Measurements from ENCODE around the gene GPR55.

Gene GPR55

DNA sequence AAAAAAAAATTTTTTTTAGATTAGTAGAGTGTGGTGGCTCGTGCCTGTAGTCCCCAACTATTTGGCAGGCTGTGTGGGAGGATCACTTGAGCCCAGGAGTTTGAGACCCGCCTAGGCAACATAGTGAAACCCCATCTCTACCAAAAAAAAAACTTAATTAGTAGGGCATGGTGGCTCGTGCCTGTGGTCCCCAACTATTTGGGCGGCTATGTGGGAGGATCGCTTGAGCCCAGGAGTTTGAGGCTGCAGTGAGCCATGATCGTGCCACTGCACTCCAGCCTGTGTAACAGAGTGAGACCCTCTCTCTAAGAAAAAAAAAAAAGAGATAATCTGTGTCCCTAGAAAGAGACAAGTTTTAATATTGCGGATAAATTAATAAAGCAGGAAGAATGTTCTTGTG, 8.8 kb downstream of the GPR55 start:
- DNase-seq, result no peak

GRCh38 chr2:230915319-230915718, 9.7 kb downstream of the GPR55 start:
- DNase-seq, result no peak

GRCh38 chr2:230914886-230915285, 10.2 kb downstream of the GPR55 start:
- DNase-seq, result no peak

DNA sequence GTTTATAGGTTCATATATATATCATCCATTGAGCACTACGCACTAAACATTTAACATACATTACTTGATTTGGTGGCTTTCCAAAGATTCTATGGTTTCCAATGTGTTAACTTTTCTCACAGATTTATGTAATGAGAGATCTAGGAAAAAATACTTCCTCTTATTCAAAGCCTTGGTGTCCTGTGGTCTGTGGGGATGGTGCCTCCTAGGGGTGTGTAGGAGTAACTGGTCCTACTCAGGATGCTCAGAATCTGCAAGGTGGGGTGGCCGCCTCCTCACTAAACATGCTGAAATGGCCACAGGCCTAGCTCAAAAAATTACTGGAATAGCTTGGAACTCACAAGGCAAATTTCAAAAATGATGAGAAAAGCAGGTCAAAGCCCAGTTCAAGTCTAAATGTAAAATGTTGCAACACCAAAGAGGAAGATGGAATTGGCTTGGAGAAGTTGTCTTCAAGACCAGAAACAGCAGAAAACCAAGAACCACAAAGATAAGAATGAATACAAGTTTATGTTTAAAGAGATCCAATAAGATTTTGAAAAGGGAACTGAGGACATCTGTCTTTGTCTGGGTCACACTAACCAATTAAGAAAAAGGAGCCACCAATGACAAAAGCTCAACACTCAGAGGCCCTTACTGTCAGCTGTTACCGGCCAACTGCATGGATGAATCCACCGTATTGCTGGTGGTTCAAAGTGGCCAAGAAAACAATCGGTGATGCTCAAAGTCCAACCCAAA, 11.5 kb downstream of the GPR55 start:
- peak; percentile 96 for DNase-seq

GRCh38 chr2:230912724-230913123, 12.3 kb downstream of the GPR55 start:
- DNase-seq, result no peak

DNA sequence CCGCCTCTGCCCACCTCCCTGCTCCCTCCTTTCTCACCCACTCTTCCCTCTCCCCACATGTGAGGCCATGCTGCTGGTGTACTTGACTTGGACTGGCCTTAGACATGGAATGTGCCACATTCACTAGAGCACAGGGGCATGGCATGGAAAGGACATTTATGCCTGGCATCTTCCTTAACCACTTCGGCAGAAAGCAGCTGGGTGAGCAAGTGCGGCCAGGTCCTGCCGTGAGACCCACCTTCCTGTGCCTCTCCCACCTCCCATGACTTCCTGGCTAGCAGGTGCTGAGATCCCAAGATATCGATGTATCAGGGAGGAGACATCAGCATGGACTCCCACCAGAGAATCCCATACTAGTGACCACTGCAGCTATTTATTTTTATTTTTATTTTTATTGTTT, 13.0 kb downstream of the GPR55 start:
- DNase-seq, result no peak

- DNase-seq, result no peak
These were observed 14.4 kb downstream of the GPR55 start for GRCh38 chr2:230910546-230911177.

DNA sequence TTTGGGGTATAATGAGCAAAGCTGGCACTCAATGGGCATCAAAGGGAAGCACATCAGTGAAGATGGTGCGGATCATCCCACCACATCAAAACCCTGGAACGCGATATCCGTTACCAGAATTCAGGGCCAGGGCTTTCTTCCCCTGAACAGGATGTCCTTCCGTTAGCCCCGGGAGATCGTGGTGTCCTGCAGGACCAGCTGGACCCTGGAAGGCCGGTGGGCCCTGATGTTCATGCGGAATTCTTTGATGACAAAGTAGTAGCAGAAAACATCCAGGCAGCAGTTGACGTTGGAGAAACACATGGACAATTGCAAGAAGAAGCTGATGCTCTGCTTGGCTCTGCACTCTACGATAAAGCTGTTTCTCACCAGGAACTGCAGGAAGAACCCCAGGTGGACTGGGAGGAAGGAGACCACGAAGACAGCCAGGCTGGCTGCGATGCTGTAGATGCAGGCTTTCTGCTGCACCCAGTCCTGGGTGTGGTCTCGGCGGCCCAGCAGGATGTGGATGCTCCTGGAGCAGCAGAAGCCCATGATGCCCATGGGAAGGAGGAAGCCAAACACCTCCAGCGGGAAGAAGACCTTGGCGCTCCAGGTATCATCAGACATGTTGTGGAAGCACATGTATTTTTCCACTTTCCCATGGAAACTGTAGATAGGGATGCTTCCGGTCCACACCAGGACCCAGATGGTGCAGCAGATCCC, 15.0 kb downstream of the GPR55 start:
- no peak for DNase-seq

- peak; percentile 79 for DNase-seq
These were observed 16.3 kb downstream of the GPR55 start for GRCh38 chr2:230908595-230909191.

DNA sequence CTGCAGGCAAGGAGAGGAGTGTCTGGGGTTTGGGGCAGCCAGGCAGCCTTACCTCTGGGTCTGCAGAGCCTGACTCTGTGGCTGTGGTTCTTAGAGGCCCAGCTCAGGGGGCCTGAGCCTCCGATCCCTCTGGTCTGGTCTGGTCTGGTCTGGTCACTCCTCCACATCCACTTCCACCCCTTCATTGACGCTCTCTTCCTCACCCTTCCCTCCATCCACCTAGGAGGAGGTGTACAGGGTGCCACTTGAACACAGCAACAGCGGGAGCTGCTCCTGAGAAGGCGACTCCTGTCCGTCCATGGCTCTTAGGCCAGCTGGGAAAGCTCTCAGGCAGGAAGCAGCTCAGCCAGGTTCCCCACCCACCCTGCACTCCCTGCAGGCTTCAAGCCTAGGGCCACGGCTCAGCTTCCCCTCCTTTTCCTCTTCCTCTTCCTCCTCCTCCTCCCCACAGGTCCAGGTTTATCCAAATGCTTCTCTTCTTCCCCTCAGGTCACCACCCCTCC, 16.9 kb downstream of the GPR55 start:
- no peak for DNase-seq

DNA sequence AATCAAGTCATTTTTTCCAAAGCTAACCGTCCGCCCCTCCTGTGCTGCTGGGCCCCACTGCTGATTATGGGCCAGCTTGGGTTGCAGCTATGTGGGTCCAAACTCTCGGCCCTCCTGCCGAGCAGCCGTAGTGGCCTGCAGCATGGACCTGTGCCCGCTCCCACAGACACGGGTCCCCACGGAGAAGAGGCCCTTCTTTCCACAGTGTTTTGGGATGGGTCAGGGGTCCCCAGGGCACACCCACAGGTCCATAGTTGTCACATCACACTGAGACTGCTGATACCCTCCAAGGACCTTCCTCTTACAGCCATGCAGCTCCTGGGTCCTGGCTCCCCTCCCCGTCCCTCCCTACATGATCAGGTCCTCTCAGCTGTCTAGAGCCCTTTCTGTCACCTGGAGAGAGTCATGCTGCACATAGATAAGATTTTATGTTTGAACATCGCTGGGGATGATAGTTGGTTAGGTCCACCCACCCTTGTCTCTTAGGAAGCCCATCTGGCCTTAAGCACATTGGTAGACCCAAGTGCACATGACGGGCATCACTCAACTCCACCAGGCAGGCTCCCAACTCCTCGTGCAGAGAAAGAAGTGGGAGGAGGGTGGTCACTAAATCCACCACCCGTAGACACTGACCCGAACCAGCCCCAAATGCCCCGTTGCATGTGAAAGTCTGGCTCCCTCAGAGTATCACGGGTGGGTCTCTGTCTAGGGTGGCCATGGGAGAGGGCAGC, 17.5 kb downstream of the GPR55 start:
- no peak for DNase-seq

DNA sequence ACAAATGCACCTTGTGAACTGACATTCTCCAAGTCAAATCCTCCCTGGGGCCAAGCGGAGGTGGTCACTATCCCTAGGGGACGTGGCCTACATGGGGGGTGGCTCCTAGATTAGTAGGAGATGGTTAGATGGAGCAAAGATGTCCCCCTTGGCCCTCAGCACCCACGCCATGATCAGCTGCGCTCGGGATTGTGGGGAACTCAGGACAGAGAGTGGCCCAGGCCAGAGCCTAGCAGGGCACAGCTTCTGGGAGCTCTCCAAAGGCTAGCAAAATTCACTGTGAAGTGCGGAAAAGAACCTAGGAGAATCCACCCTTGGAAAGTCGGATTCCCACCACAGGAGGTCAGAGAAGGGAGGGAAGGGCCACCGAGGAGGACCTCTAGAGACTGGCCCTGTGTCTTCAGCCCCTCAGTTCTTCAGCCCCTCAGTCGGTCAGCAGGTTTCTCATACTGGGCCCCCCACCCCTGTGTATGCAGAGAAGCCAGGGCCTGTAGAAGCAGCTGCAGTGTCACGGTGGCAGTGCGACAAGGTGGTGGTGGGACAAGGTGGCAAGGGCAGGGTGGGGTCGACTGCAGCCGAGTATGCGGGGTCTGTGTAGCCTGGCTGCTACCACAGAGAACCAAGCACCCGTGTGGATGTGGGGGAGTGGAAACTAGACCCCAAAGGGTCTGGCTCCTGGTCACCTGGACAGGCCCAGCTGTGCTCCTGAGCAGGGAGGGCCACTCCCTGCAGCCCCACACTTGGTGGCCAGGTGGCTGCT, 18.4 kb downstream of the GPR55 start:
- no peak for DNase-seq

DNA sequence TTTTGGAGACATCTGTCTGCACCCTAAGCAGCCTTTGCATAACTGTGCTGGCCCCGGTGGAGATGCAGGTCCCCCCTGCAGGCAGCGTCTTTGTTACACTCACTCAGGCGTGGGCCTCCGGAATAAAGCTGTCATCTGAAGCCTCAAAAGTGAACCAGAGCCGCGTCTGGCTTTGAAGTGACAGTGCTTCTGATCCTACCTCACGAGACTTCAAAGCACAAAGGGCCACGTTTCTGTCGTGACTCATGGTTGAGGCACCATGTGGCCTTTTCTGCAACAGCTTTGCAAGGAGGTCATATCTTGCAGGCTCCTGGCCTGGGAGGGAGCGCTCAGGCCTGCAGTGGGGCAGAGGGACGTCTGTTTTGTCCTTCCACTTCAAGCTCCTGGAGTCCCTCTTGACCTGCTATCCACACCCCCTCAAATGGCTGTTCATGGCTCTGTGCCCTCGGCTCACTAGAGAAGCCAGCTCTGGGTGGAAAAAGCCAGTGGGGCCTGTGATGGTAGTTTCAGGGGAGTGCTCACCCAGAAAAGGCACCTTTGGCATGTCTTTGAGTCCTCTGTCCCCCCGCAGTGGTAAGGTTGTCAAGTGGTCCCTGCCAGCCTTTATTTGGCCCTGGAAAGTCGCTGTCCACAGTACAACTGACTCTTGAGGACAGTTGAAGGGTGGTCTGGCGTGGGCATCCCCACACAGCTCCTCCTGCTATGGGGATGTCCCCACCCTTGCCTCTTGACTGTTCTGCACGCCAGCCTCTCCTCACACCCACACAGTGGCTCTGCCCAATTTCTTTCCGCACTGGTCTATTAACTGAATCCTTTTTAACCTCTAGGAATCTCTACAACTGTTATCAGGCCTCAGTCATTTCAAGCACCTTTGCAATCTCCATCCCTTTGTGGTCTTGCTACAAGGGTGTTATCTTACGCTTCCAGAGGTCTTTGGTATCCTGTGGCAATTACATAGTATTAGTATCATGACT, 19.3 kb downstream of the GPR55 start:
- DNase-seq, result no peak

- DNase-seq, result no peak
These were observed 20.1 kb downstream of the GPR55 start for GRCh38 chr2:230904856-230905447.

- DNase-seq, result no peak
These were observed 21.6 kb downstream of the GPR55 start for GRCh38 chr2:230903231-230904150.

- DNase-seq, result peak; percentile 50
These were observed 22.7 kb downstream of the GPR55 start for GRCh38 chr2:230902180-230902899.

DNA sequence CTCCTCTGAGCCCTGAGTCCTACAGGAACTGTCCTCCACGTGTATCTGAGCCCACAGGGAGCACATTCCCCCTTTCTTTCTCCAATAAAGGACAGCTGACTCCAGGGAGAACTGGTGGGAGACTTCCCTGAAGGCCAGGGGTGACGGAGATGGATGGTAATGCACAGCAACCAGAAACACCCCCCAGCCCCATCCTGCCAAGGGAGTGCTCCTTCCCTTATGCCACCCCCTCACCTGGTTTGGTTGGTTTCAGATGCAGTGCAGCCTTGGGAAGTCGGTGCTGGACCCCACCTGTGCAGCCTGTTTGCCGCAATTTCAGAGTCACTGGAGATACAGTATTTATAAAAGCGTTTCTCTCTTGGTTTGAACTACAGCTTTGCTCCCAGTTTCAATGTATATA, 24.0 kb downstream of the GPR55 start:
- DNase-seq, result no peak

DNA sequence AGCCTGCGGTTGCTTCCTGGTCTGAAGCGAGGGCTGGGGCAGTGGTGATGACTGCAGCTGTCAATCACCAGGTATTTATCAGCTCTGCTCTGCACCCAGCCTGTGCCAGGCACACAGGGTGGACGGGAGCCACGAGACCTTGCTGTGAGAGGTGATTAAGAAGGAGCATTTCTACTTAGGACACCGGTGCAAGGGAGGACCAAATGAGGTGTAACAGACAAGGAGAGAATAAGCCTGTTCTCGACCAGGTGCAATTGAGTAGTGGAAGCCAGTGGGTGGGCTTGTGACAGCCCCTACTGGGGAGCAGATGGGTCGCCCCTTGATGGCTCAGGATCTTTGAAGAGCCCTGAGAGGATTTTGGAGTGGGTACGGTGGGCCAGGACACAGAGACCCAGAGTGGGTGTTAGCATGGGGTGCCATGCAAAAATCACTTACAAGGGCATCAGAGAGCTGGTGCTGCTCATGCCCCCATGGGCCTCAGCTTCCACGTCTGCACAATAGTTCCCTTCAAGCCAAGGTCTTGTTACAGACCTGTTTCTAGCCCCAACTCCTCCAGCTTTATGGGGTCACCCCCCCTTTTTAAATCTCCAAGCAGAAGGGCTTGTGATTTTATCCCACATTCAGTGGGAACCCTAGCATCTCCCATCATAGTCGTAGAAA, 24.6 kb downstream of the GPR55 start:
- DNase-seq, result no peak
